HCT116 (cell line): ENCODE data around the gene DDX20. TPM values are rescaled to one million over a fixed set of nuclear protein-coding genes. Genes with fewer than 3 reads are reported as not detected.

Experiments used
- ATAC-seq: fragments of 200-7000 bp; cut with Tn5 transposase; 2 replicates; pipeline ENCODE4 v1.9.1; 2020; ENCODE audit warnings: mild to moderate bottlenecking, moderate library complexity
- BruUV-seq: library from RNA; stranded (reverse); fragments of 400-500 nt; replicated peaks from 2 replicates; lab custom pipeline; 2021; lab: Mats Ljungman, UMichigan
- CTCF ChIA-PET: fragments of 300-600 bp; sonication (Branson Sonifier 250); formaldehyde crosslinking; loops from one replicate; lab custom pipeline; 2021; ENCODE audit warnings: antibody characterized with exemption; lab: Charles Lee
- POLR2A ChIA-PET: fragments of 300-600, 350-600 bp; sonication (Branson Sonifier 250); formaldehyde crosslinking; loops from one replicate; lab custom pipeline; 2021; ENCODE audit warnings: antibody characterized with exemption; lab: Charles Lee
- RAD21 ChIA-PET, 2 experiments: fragments of 300-600 bp; sonication (Branson Sonifier 250); formaldehyde crosslinking; loops; one replicate each; lab custom pipeline; 2023; ENCODE audit warnings: low total read pairs in 2 of 2; ENCODE audit not compliant: uncharacterized antibody in 2 of 2, unreplicated experiment in 2 of 2, low non-redundant PET in 1 of 2; lab: Charles Lee
- DNase-seq: peaks from one replicate; pipeline ENCODE4 v3.0.0-alpha.2; 2010; ENCODE audit warnings: low read depth, low spot score
- H2AFZ ChIP-seq: fragments of 200-600 bp; shearing (Covaris generic), sonication (generic); 2 replicates; pipeline ENCODE4 v1.6.1; 2017; ENCODE audit warnings: low read depth, mixed run types, mixed read lengths, antibody characterized with exemption, low read length; ENCODE audit not compliant: poor library complexity, severe bottlenecking
- H3K27ac ChIP-seq: 2 replicates; pipeline ENCODE4 v1.5.1; 2012; ENCODE audit warnings: low read depth, low read length
- H3K27me3 ChIP-seq: fragments of 200-600 bp; sonication (generic); 2 replicates; pipeline ENCODE4 v1.6.1; 2016; ENCODE audit warnings: mixed run types, low read length, mixed read lengths; ENCODE audit not compliant: insufficient read depth
- H3K36me3 ChIP-seq, 2 experiments: fragments of 200-500 bp in 1 of 2; fragments of 200-600 bp in 1 of 2; sonication (Bioruptor generic) in 1 of 2; sonication (generic) in 1 of 2; 2 replicates each; pipeline versions ENCODE4 v1.5.1 to v1.6.1; 2014 to 2016; ENCODE audit warnings: low read length in 2 of 2, inconsistent platforms in 1 of 2, mixed read lengths in 1 of 2, mixed run types in 1 of 2; ENCODE audit not compliant: insufficient read depth in 2 of 2, control insufficient read depth in 1 of 2
- H3K4me1 ChIP-seq, 2 experiments: fragments of 200-600 bp in 1 of 2; sonication (generic) in 1 of 2; 2 replicates each; pipeline versions ENCODE4 v1.5.1 to v1.6.1; 2012 to 2017; ENCODE audit warnings: low read length in 2 of 2, inconsistent platforms in 1 of 2, mild to moderate bottlenecking in 1 of 2, mixed read lengths in 1 of 2, mixed run types in 1 of 2, moderate library complexity in 1 of 2; ENCODE audit not compliant: insufficient read depth in 2 of 2, control insufficient read depth in 1 of 2
- H3K4me2 ChIP-seq: fragments of 200-600 bp; sonication (generic); 2 replicates; pipeline ENCODE4 v1.6.1; 2017; ENCODE audit warnings: mixed run types, low read length, mixed read lengths
- H3K4me3 ChIP-seq, 2 experiments: fragments of 200-600 bp in 1 of 2; sonication (generic) in 1 of 2; replicated peaks in 1 of 2; 2 replicates each; pipeline ENCODE4 v1.5.1; 2011 to 2016; ENCODE audit warnings: low read length in 2 of 2, control low read depth in 1 of 2, low read depth in 1 of 2, mild to moderate bottlenecking in 1 of 2, mixed read lengths in 1 of 2, mixed run types in 1 of 2
- H3K79me2 ChIP-seq: fragments of 200-600 bp; sonication (generic); 2 replicates; pipeline ENCODE4 v1.6.1; 2017; ENCODE audit warnings: mild to moderate bottlenecking, mixed run types, low read length, moderate library complexity, mixed read lengths; ENCODE audit not compliant: insufficient read depth
- H3K9ac ChIP-seq: fragments of 200-600 bp; sonication (generic); 2 replicates; pipeline ENCODE4 v1.6.1; 2016; ENCODE audit warnings: low read length, mixed read lengths
- H3K9me2 ChIP-seq: fragments of 200-600 bp; sonication (generic), shearing (Covaris generic); 2 replicates; pipeline ENCODE4 v1.6.1; 2017; ENCODE audit warnings: mixed run types, mild to moderate bottlenecking, moderate library complexity; ENCODE audit not compliant: insufficient read depth
- H3K9me3 ChIP-seq, 2 experiments: fragments of 200-500 bp in 1 of 2; fragments of 200-600 bp in 1 of 2; sonication (Bioruptor generic) in 1 of 2; sonication (generic) in 1 of 2; 2 replicates each; pipeline ENCODE4 v1.6.1; 2014 to 2017; ENCODE audit warnings: low read length in 2 of 2, mixed read lengths in 2 of 2, inconsistent platforms in 1 of 2, low read depth in 1 of 2, mild to moderate bottlenecking in 1 of 2, mixed run types in 1 of 2, moderate library complexity in 1 of 2; ENCODE audit not compliant: control insufficient read depth in 1 of 2, insufficient read depth in 1 of 2
- H4K20me1 ChIP-seq: fragments of 200-600 bp; sonication (generic), shearing (Covaris generic); 2 replicates; pipeline ENCODE4 v1.6.1; 2017; ENCODE audit warnings: mixed run types, mild to moderate bottlenecking, moderate library complexity; ENCODE audit not compliant: insufficient read depth
- CBX3 ChIP-seq: IDR thresholded peaks from 2 replicates; pipeline ENCODE4 v1.6.1; 2012; ENCODE audit warnings: low read depth
- CEBPB ChIP-seq: IDR thresholded peaks from 2 replicates; pipeline ENCODE4 v1.6.1; 2012; ENCODE audit warnings: low read depth
- EGR1 ChIP-seq: IDR thresholded peaks from 2 replicates; pipeline ENCODE4 v1.6.1; 2012; ENCODE audit warnings: low read depth
- ELF1 ChIP-seq: IDR thresholded peaks from 2 replicates; pipeline ENCODE4 v1.6.1; 2012; ENCODE audit warnings: low read depth, borderline replicate concordance
- EZH2 ChIP-seq: fragments of 200-600 bp; sonication (generic); IDR thresholded peaks from 2 replicates; pipeline ENCODE4 v1.6.1; 2017; ENCODE audit warnings: antibody characterized with exemption, mixed run types
- FOSL1 ChIP-seq: IDR thresholded peaks from 2 replicates; pipeline ENCODE4 v1.6.1; 2012; ENCODE audit warnings: low read depth
- JUND ChIP-seq: IDR thresholded peaks from 2 replicates; pipeline ENCODE4 v1.6.1; 2012
- SIN3A ChIP-seq: IDR thresholded peaks from 2 replicates; pipeline ENCODE4 v1.6.1; 2012; ENCODE audit warnings: low read depth
- SP1 ChIP-seq: IDR thresholded peaks from 2 replicates; pipeline ENCODE4 v1.6.1; 2012; ENCODE audit warnings: low read depth
- TCF7L2 ChIP-seq: IDR thresholded peaks from 2 replicates; pipeline ENCODE4 v1.7.0; 2011; ENCODE audit warnings: borderline replicate concordance, inconsistent platforms; ENCODE audit not compliant: insufficient read depth, insufficient read length; ENCODE audit errors: extremely low read depth
- ZFX ChIP-seq: fragments of 450-650 bp; IDR thresholded peaks from 2 replicates; pipeline ENCODE4 v1.6.1; 2017
- ZNF274 ChIP-seq: fragments of 200-500 bp; sonication (Bioruptor generic); IDR thresholded peaks from 2 replicates; pipeline ENCODE4 v1.6.1; 2014; ENCODE audit warnings: mild to moderate bottlenecking, low read depth, low read length, inconsistent platforms
- intact Hi-C: fragments of 100-400 bp; cut with micrococcal nuclease; formaldehyde crosslinking; loops from 2 replicates; pipeline ENCODE4 v1.10.0; 2022
- total RNA-seq: library from RNA; stranded (reverse); gene quantifications from one replicate; pipeline ENCODE4 v1.2.1, GENCODE V29; 2021; ENCODE audit not compliant: unreplicated experiment
- TF ChIP-seq, protein P1 (sequence below): IDR thresholded peaks from 2 replicates; pipeline ENCODE4 v1.6.1; 2012; ENCODE audit warnings: low read depth
- TF ChIP-seq, protein P2 (sequence below): IDR thresholded peaks from 2 replicates; pipeline ENCODE4 v1.6.1; 2012
- TF ChIP-seq, protein P3 (sequence below), 3 experiments: fragments of 200-600 bp in 1 of 3; sonication (generic) in 1 of 3; IDR thresholded peaks in 2 of 3; conservative IDR thresholded peaks in 1 of 3; 2 replicates each; pipeline ENCODE4 v1.5.1; 2012 to 2017; ENCODE audit warnings: low read depth in 2 of 3, low read length in 2 of 3, antibody characterized with exemption in 1 of 3, borderline replicate concordance in 1 of 3, control low read depth in 1 of 3, mild to moderate bottlenecking in 1 of 3, mixed read lengths in 1 of 3, mixed run types in 1 of 3, moderate library complexity in 1 of 3; ENCODE audit not compliant: insufficient read depth in 1 of 3

Gene DDX20
- total RNA-seq, 1 experiment from 2014 or later, result 14.9 TPM

DNA sequence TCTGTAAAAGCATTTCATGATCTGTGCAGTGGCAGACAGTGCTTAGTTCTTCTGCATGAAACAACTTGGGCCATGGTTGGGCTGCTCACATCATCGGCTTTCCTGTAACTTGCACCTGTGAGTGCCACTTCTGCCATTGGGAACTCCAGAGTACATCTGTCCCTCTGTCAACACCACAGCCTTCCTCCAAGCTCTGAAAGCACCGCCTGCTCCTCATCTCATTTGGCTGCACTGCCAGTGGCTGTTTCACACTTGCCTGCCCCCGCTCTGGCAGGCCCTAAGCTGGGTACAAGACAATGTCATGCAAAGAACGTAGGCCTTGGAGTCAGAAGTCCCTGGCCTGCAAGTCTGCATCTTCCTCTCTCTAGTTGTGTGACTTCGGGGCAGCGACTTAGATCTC lies 46.4 kb downstream of the DDX20 start:
- RAD21 ChIA-PET, result no interaction called here
- no peak overlapping the region for H3K9ac ChIP-seq
- intact Hi-C loops, result no loop called here
- no peaks in the 10 kb centered on the region for H3K9me3 ChIP-seq
- no peak overlapping the region for H3K27ac ChIP-seq
- no peak overlapping the region for H2AFZ ChIP-seq
- H3K4me1 ChIP-seq, result no peaks in the 10 kb centered on the region
- DNase-seq, result no peak
- no peaks in the 10 kb centered on the region for H3K36me3 ChIP-seq
- H4K20me1 ChIP-seq, result no peaks in the 10 kb centered on the region
- CTCF ChIA-PET, result no interaction called here
- TF ChIP-seq CBX3 (no peak), ZFX (no peak), EZH2 (no peak), TCF7L2 (no peak), SP1 (no peak), FOSL1 (no peak), JUND (no peak), ELF1 (no peak), SIN3A (no peak), CEBPB (no peak), EGR1 (no peak), ZNF274 (no peak)
- TF ChIP-seq, protein P1, sequence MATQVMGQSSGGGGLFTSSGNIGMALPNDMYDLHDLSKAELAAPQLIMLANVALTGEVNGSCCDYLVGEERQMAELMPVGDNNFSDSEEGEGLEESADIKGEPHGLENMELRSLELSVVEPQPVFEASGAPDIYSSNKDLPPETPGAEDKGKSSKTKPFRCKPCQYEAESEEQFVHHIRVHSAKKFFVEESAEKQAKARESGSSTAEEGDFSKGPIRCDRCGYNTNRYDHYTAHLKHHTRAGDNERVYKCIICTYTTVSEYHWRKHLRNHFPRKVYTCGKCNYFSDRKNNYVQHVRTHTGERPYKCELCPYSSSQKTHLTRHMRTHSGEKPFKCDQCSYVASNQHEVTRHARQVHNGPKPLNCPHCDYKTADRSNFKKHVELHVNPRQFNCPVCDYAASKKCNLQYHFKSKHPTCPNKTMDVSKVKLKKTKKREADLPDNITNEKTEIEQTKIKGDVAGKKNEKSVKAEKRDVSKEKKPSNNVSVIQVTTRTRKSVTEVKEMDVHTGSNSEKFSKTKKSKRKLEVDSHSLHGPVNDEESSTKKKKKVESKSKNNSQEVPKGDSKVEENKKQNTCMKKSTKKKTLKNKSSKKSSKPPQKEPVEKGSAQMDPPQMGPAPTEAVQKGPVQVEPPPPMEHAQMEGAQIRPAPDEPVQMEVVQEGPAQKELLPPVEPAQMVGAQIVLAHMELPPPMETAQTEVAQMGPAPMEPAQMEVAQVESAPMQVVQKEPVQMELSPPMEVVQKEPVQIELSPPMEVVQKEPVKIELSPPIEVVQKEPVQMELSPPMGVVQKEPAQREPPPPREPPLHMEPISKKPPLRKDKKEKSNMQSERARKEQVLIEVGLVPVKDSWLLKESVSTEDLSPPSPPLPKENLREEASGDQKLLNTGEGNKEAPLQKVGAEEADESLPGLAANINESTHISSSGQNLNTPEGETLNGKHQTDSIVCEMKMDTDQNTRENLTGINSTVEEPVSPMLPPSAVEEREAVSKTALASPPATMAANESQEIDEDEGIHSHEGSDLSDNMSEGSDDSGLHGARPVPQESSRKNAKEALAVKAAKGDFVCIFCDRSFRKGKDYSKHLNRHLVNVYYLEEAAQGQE, result no peak
- TF ChIP-seq, protein P2, sequence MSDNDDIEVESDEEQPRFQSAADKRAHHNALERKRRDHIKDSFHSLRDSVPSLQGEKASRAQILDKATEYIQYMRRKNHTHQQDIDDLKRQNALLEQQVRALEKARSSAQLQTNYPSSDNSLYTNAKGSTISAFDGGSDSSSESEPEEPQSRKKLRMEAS, result no peak
- TF ChIP-seq, protein P3, sequence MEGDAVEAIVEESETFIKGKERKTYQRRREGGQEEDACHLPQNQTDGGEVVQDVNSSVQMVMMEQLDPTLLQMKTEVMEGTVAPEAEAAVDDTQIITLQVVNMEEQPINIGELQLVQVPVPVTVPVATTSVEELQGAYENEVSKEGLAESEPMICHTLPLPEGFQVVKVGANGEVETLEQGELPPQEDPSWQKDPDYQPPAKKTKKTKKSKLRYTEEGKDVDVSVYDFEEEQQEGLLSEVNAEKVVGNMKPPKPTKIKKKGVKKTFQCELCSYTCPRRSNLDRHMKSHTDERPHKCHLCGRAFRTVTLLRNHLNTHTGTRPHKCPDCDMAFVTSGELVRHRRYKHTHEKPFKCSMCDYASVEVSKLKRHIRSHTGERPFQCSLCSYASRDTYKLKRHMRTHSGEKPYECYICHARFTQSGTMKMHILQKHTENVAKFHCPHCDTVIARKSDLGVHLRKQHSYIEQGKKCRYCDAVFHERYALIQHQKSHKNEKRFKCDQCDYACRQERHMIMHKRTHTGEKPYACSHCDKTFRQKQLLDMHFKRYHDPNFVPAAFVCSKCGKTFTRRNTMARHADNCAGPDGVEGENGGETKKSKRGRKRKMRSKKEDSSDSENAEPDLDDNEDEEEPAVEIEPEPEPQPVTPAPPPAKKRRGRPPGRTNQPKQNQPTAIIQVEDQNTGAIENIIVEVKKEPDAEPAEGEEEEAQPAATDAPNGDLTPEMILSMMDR (IDR thresholded peaks at IDR 0.05 in 2 of 3, conservative IDR thresholded peaks at IDR 0.05 in 1 of 3; ENCODE audit: borderline replicate concordance in 1 of 3, insufficient read depth in 1 of 3, low read depth in 2 of 3, low read length in 2 of 3), result no peak
- no peaks in the 10 kb centered on the region for H3K9me2 ChIP-seq
- peaks cover 2% of the 10 kb centered on the region; the same call in 1 of the 2 replicates for H3K27me3 ChIP-seq
- POLR2A ChIA-PET, result no interaction called here
- H3K4me3 ChIP-seq, result no peak overlapping the region
- no peak overlapping the region for H3K4me2 ChIP-seq
- ATAC-seq, result no peak
- H3K79me2 ChIP-seq, result no peaks in the 10 kb centered on the region
- BruUV-seq, result no TSS peak
